Panc1 (cell line): ENCODE data around the gene MACROD1. TPM values are rescaled to one million over a fixed set of nuclear protein-coding genes. Genes with fewer than 3 reads are reported as not detected.

Experiments
- ATAC-seq: fragments of 200-7000 bp; cut with Tn5 transposase; 2 replicates; pipeline ENCODE4 v1.9.1; 2020; ENCODE audit warnings: mild to moderate bottlenecking, moderate library complexity
- BruUV-seq: library from RNA; stranded (reverse); fragments of 400-500 nt; replicated peaks from 2 replicates; lab custom pipeline; 2021; lab: Mats Ljungman, UMichigan
- CTCF ChIA-PET: fragments of 300-600 bp; sonication (Branson Sonifier 250); formaldehyde crosslinking; loops from one replicate; lab custom pipeline; 2022; ENCODE audit warnings: antibody characterized with exemption; lab: Charles Lee
- POLR2A ChIA-PET: fragments of 300-600 bp; sonication (Branson Sonifier 250); formaldehyde crosslinking; loops from one replicate; lab custom pipeline; 2022; ENCODE audit warnings: antibody characterized with exemption; lab: Charles Lee
- DNase-seq: peaks from one replicate; pipeline ENCODE4 v3.0.0-alpha.2; 2010; ENCODE audit warnings: low read depth, low spot score
- H3K27ac ChIP-seq: 2 replicates; pipeline ENCODE4 v1.5.1; 2011; ENCODE audit warnings: mild to moderate bottlenecking, low read length, inconsistent platforms
- H3K27me3 ChIP-seq: fragments of 200-500 bp; sonication (Bioruptor generic); 2 replicates; pipeline ENCODE4 v1.6.0; 2014; ENCODE audit warnings: low read length, inconsistent platforms; ENCODE audit not compliant: control insufficient read depth, insufficient read depth
- H3K36me3 ChIP-seq: fragments of 200-500 bp; sonication (Bioruptor generic); 2 replicates; pipeline ENCODE4 v1.5.1; 2014; ENCODE audit warnings: inconsistent platforms, mild to moderate bottlenecking, low read length, moderate library complexity; ENCODE audit not compliant: control insufficient read depth, insufficient read depth
- H3K4me1 ChIP-seq: 2 replicates; pipeline ENCODE4 v1.5.1; 2011; ENCODE audit warnings: inconsistent platforms, mild to moderate bottlenecking, low read length, moderate library complexity; ENCODE audit not compliant: control insufficient read depth, insufficient read depth
- H3K4me3 ChIP-seq, 2 experiments: 2 replicates each; pipeline ENCODE4 v1.5.1; 2011 to 2012; ENCODE audit warnings: low read depth in 2 of 2, low read length in 2 of 2, mild to moderate bottlenecking in 2 of 2, inconsistent platforms in 1 of 2, moderate library complexity in 1 of 2
- H3K9me3 ChIP-seq: fragments of 200-500 bp; sonication (Bioruptor generic); 2 replicates; pipeline ENCODE4 v1.5.1; 2014; ENCODE audit warnings: low read depth, mild to moderate bottlenecking, inconsistent platforms, low read length, moderate library complexity; ENCODE audit not compliant: control insufficient read depth, insufficient read depth
- POLR2AphosphoS5 ChIP-seq: IDR thresholded peaks from 2 replicates; pipeline ENCODE4 v1.6.1; 2012; ENCODE audit warnings: mild to moderate bottlenecking, low read depth, low read length, moderate library complexity
- SIN3A ChIP-seq: IDR thresholded peaks from 2 replicates; pipeline ENCODE4 v1.6.1; 2012; ENCODE audit warnings: low read depth, mild to moderate bottlenecking, low read length, moderate library complexity, borderline replicate concordance; ENCODE audit not compliant: insufficient read depth
- TCF7L2 ChIP-seq: IDR thresholded peaks from 2 replicates; pipeline ENCODE4 v1.6.1; 2011; ENCODE audit warnings: mild to moderate bottlenecking, low read depth, low read length, inconsistent platforms
- in situ Hi-C: cut with HindIII; loops from 2 replicates; pipeline ENCODE4 v1.10.0; 2016; ENCODE audit warnings: low sequenced_read_pairs, low pct_unique_long_range_greater_than_20kb
- intact Hi-C: fragments of 100-400 bp; cut with micrococcal nuclease; formaldehyde crosslinking; loops from one replicate; pipeline ENCODE4 v1.10.0; 2022; ENCODE audit not compliant: unreplicated experiment
- total RNA-seq: library from RNA; stranded (reverse); gene quantifications from one replicate; pipeline ENCODE4 v1.2.1, GENCODE V29; 2021; ENCODE audit not compliant: unreplicated experiment
- TF ChIP-seq, protein P1 (sequence below), 2 experiments: IDR thresholded peaks; 2 replicates each; pipeline ENCODE4 v1.6.1; 2011 to 2012; ENCODE audit warnings: low read depth in 2 of 2, control low read depth in 1 of 2, low read length in 1 of 2, mild to moderate bottlenecking in 1 of 2, moderate library complexity in 1 of 2; ENCODE audit not compliant: insufficient read depth in 1 of 2
- TF ChIP-seq, protein P2 (sequence below): fragments of 450-650 bp; IDR thresholded peaks from 2 replicates; pipeline ENCODE4 v1.5.1; 2017; ENCODE audit warnings: mild to moderate bottlenecking

MACROD1 gene
- total RNA-seq, 1 experiment from 2014 or later: 16.8 TPM

DNA sequence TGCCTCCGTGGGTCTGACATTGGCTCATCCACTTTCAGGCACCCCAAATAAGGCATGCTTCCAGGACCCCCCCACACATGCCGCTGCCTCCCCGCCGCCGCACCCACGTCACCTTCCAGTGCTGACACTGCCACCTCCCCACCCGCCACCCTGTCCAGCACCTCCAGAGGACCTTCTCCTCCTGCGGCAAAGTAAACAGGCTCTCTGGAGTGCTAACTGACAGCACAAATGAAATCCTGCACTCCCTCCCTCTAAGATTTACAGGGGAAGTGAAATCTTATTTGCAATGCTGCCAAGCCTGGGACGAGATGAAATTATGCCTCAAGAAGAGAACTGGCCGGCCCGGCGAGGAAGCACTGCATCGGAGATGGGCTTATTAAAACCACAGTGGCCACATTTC, 35.3 kb downstream of the MACROD1 start:
- ATAC-seq (no peak), DNase-seq (no peak)
- intact Hi-C loops: no loop called here
- no TSS peak for BruUV-seq
- H3K36me3 ChIP-seq: no peaks in the 10 kb centered on the region
- no peaks in the 10 kb centered on the region for H3K27me3 ChIP-seq
- no peak overlapping the region for H3K4me3 ChIP-seq
- H3K9me3 ChIP-seq: no peaks in the 10 kb centered on the region
- no peak overlapping the region for H3K27ac ChIP-seq
- TF ChIP-seq SIN3A (no peak), POLR2AphosphoS5 (no peak), TCF7L2 (no peak)
- TF ChIP-seq, protein P1, sequence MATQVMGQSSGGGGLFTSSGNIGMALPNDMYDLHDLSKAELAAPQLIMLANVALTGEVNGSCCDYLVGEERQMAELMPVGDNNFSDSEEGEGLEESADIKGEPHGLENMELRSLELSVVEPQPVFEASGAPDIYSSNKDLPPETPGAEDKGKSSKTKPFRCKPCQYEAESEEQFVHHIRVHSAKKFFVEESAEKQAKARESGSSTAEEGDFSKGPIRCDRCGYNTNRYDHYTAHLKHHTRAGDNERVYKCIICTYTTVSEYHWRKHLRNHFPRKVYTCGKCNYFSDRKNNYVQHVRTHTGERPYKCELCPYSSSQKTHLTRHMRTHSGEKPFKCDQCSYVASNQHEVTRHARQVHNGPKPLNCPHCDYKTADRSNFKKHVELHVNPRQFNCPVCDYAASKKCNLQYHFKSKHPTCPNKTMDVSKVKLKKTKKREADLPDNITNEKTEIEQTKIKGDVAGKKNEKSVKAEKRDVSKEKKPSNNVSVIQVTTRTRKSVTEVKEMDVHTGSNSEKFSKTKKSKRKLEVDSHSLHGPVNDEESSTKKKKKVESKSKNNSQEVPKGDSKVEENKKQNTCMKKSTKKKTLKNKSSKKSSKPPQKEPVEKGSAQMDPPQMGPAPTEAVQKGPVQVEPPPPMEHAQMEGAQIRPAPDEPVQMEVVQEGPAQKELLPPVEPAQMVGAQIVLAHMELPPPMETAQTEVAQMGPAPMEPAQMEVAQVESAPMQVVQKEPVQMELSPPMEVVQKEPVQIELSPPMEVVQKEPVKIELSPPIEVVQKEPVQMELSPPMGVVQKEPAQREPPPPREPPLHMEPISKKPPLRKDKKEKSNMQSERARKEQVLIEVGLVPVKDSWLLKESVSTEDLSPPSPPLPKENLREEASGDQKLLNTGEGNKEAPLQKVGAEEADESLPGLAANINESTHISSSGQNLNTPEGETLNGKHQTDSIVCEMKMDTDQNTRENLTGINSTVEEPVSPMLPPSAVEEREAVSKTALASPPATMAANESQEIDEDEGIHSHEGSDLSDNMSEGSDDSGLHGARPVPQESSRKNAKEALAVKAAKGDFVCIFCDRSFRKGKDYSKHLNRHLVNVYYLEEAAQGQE (IDR thresholded peaks at IDR 0.05; ENCODE audit: insufficient read depth in 1 of 2, low read depth in 2 of 2, low read length in 1 of 2): no peak
- TF ChIP-seq, protein P2, sequence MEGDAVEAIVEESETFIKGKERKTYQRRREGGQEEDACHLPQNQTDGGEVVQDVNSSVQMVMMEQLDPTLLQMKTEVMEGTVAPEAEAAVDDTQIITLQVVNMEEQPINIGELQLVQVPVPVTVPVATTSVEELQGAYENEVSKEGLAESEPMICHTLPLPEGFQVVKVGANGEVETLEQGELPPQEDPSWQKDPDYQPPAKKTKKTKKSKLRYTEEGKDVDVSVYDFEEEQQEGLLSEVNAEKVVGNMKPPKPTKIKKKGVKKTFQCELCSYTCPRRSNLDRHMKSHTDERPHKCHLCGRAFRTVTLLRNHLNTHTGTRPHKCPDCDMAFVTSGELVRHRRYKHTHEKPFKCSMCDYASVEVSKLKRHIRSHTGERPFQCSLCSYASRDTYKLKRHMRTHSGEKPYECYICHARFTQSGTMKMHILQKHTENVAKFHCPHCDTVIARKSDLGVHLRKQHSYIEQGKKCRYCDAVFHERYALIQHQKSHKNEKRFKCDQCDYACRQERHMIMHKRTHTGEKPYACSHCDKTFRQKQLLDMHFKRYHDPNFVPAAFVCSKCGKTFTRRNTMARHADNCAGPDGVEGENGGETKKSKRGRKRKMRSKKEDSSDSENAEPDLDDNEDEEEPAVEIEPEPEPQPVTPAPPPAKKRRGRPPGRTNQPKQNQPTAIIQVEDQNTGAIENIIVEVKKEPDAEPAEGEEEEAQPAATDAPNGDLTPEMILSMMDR: no peak
- in situ Hi-C loops: no loop called here
- peaks cover 12% of the 10 kb centered on the region for H3K4me1 ChIP-seq
- POLR2A ChIA-PET: no interaction called here
- CTCF ChIA-PET: no interaction called here

DNA sequence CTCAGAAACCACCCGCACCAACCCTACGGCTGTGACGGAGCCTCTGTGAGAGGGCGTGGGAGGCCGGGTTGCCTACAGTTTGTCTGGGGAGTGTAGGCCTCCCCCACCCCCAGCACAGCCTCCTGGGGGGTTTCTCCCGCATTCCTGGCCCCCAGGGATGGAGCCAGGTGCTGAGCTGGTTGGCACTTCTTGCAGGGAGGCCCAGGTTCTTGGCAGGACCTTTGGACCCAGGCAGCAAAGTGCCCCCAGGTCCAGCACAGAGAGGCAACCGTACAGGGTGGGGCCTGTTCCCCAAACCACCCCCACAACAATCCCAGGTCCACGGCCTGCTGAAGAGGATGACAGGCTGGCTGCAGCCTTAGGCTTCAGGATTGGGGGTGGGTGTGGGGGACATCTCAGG, 36.5 kb downstream of the MACROD1 start:
- Histone ChIP-seq H3K4me1 (peaks cover 13% of the 10 kb centered on the region), H3K27me3 (no peaks in the 10 kb centered on the region), H3K9me3 (no peaks in the 10 kb centered on the region), H3K36me3 (no peaks in the 10 kb centered on the region), H3K27ac (no peak overlapping the region), H3K4me3 (no peak overlapping the region)
- ChIA-PET CTCF (no interaction called here), POLR2A (no interaction called here)
- intact Hi-C loops: no loop called here
- no TSS peak for BruUV-seq
- no peak for ATAC-seq
- TF ChIP-seq, protein P2: no peak
- TF ChIP-seq SIN3A: no peak
- TF ChIP-seq, protein P1 (IDR thresholded peaks at IDR 0.05; ENCODE audit: insufficient read depth in 1 of 2, low read depth in 2 of 2, low read length in 1 of 2): no peak
- no peak for TF ChIP-seq TCF7L2
- TF ChIP-seq POLR2AphosphoS5: no peak
- DNase-seq: no peak
- in situ Hi-C loops: no loop called here
